GM21576 (cell line): ENCODE measurements around the gene ADGRG4.

Experiments
- ATAC-seq: cut with Tn5 transposase; IDR thresholded peaks from one replicate; pipeline ENCODE4 v1.9.1; 2021; ENCODE audit warnings: mild to moderate bottlenecking, moderate library complexity; ENCODE audit not compliant: unreplicated experiment

ADGRG4 gene

DNA sequence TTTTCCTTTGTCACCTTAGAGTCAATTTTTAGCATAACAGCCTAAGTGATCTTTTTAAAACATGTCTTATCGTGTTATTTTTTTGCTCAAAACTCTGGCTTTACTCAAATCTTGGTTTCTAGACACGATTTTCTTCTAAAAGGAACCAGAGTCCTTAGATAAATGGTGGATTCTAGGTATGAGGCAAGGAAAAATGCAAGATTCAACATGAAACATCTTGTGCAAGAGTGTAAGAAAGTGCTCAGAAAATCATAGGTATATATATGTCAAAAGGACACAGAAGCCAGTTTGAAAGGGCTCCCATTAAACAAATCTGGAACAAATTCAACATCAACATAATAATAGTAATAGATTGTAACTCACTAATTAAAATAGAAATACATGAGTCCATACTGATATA is 8.1 kb upstream of the ADGRG4 start:
- ATAC-seq = no peak

DNA sequence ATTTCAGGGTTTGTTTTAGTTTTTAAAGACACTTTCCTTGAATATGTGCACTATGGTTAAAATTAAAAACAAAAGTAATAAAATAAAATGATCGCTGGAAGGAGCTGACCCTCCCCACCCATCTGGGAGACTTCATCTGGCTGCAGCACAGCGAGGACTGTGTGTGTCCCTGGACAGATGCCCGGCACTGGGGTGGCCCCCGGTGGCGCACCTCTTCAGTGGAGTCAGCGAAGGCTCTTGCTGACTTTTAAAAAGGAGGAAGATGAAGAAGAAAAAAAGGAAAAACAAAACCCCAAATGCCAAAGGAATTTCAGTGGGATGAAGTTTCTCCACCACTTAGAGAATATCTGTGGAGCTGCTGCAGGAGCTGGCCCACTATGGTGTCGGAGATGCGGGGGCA is 5.4 kb upstream of the ADGRG4 start:
- ATAC-seq = no peak

DNA sequence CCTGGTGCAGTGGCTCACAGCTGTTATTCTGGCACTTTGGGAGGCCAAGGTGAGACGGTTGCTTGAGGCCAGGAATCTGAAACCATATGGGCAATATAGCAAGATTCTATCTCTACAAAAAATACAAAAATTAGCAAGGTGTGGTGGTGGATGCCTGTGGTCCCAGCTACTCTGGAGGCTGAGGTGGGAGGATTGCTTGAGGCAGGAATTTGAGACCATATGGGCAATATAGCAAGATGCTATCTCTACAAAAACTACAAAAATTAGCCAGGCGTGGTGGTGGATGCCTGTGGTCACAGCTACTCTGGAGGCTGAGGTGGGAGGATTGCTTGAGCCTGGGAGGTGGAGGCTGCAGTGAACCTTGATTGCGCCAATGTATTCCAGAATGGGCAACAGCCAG is 2.3 kb downstream of the ADGRG4 start:
- no peak for ATAC-seq

DNA sequence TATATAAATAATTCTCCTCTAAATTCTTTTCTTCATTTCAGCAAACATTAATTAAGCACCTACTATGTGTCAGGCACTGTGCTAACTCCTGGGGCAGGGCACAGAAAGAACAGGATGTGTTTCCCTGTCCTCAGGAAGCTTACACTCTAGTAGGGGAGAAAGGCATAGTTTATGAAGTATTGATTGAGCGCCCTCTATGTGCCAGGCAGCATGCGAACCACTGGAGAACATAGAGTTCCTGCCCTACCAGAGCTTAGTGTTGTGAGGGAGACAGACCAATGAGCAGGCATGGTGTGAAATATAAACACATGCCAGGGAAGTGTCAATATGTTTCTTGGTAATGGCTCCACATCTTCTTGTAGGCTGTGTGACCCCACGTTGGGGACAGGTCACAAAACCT is 3.7 kb downstream of the ADGRG4 start:
- no peak for ATAC-seq

DNA sequence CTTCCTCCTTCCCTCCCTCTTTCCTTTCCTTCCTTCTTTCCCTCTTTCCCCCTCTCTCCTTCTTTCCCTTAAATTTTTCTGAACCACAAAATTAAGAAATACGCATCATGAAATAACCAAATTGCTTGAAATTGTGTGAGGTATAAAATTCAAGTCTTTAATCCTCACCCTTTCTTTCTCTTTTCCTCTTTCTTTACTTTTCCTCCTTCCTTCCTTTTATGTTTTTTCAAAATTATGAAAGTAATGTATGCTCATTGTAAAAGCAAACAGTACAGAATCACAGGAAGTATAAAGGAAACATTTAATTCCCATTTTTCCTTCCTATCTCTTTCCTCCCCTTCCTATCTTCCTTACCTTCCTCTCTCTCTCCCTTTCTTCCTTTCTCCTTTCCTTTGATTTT is 5.4 kb downstream of the ADGRG4 start:
- no peak for ATAC-seq

DNA sequence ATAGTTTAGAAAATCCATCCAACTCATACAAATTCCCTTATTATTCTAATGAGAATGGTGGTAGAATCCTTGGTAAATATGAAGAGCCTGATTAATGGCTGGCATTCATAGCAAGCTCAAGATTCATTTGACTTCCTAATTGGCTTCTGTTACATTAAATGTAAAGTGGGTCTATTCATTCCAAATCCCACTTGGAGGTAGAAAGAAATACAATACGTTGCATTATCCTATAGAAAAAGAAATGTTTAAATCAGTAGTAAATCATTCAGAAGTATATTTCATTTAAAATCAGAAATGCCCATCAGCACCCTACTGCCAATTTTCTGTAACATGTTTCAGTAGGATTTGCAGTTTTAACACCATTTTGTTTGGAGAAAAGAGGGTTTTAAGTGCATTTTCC is 6.7 kb downstream of the ADGRG4 start:
- ATAC-seq = no peak

DNA sequence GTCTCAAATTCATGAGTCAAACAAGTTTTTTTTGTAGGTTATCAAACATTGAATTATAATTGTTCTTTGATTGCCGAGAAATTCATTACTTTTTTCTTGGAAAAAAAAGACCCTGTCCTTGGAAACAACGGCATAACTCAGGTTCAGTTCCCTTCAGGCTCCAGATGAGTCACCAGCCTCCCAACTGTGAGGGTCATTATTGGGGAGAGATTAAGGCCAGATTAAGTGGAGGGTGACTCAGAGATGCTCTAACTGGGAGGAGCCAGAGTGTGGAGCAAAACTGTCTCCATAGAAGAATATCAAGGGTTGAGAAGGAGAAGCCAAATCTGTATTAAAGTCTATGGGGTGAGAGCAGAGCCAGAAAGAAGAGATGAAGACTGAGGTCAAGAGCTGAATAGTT is 9.6 kb downstream of the ADGRG4 start:
- no peak for ATAC-seq

DNA sequence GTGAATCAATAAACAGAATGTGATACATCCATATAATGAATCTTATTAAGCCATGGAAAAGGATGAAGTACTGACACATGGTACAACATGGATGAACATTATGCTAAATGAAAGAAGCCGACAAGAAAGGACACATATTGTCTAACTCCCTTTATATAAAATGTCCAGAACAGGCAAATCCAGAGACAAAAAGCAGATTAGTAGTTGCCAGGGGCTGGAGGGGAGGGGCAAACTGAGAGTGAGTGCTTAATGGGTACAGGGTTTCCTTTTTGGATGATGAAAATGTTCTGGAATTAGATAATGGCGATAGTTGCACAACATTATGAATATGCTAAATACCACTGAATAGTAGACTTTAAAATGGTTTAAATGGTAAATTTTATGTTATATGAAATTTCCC is 17.4 kb downstream of the ADGRG4 start:
- ATAC-seq = no peak

DNA sequence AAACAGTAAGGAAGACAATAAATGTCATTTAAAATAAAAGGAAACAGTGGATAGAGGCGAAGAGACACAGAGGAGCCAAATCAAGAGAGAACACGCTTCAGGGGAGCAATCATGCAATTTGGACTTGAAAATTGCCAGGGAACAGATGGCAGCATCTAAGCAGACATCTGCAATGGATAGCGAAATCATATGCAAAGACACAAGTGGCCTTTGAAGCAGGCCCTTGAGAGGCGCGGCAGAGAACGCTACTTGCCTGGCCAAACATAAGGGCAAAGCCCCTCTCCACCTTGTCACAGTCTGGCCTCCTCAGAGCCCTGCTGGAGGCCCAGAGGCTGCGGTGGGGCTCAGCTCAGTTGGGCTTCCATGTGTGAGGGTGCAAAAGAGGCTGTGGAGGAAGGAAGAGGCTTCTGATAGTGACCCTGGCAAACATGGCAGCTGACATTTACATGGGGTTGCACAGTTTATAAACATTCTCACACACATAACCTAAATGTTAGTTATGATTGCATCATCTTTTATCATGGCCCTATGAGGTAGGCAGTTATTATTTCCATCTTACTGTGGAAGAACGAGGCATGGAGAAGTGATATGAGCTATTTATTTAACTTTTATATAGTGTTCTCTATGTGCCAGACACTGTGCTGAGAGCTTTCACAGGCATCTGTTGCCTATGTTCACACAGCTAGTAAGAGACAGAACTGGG is 18.3 kb downstream of the ADGRG4 start:
- no peak for ATAC-seq

DNA sequence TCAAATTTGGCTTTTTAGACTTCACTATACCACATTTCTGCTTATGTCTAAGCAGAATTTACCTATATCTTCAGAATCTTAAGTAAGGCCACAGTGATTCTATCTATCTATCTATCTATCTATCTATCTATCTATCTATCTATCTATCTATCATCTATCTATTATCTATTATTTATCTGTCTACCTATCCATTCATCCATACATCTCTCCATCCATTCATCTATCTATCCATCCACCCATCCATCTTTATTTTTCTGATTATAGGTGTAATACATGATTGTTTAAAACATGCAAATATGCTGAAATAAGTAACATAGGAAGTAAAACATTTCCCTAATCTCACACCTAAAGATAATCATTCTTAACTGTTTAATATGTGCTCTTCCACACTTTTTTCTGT is 18.8 kb downstream of the ADGRG4 start:
- no peak for ATAC-seq

DNA sequence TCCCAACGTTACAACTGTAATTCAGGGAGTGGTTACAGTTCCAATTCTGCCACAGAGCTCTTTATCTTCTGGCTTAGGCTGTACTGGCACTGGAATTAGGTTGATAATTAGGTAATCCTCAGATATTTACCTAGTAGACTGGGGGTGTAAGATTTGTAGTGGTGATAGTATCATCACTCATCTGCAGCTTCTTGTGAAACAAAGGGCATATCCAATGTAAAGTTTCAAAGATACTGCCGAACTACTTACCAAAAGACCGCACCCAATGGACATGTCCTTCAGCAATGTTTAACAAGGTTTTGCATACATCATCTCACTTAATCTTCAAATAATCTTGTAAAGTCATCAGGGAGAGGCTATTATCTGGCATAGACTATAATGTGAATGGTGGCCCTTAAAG is 20.8 kb downstream of the ADGRG4 start:
- ATAC-seq = no peak

DNA sequence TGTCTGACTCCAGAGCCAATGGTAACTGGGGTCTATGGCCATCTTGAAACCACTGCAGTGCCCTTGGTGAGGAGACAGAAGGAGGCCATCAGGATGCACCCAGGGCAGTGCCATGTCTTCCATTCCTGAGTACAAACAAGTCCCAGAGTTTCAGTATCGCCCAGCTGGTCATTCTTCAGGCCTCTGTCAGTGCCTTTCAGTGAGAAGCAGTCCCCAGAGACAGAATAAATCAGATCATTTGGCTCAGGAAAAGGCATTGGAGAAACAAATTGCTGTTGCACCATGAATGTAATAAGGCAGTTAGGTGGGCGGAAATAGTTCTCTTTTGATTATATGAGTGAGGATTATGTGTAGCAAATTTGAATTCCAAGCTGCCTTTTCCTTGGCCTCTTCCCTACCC is 21.3 kb downstream of the ADGRG4 start:
- no peak for ATAC-seq

DNA sequence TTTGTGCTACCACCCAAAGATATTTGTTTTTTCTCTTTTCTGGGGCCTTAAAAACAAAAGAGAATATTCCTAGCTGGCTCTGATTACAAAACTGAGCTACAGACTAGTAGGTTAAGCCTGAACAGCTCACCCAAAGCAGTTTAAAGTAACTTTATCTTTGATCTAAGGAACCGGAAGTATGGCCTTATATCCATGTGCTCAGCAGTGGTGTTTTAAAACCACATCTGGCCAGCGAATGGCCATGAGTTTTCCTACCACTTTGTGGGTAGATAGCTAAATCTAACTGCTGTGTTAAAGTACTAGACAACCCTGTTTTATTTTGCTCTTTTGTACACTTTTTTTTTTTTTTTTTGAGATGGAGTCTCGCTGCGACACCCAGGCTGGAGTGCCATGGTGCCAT is 24.6 kb downstream of the ADGRG4 start:
- ATAC-seq = no peak

DNA sequence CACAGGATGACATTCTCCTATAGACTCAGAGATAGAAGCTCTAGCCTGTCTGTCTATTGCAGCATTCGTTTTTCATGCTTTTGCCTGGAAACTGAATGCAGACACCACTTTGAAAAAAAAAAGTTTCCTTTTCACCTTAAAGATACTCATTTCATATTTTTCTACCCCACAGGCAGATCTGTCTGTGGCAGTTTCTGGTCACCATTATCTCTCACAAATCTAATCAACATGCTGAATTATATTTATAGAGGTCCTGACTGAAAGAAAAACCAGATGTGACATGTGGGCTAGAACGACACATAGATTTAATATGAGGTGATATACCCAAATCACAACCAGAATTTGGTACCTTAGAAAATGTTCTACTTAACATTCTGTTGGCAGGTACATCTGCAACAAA is 28.2 kb downstream of the ADGRG4 start:
- ATAC-seq = no peak

DNA sequence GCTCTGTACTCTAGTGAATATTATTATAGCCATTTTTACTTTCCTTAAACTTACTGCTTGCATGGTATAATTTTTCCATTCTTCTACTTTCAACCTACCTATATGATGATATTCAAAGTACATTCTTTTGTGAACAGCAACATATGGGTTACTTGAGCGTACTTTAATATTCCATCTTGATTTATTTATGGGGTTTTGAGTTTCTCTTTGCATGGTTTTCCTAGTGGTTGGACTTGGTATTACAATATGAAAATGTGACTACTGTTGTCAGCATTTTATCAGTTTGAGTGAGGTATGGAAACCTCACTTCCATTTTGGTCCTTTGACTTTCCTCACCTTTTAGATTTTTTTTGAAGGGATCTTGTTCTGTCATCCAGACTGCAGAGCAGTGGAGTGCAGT is 35.9 kb downstream of the ADGRG4 start:
- no peak for ATAC-seq

DNA sequence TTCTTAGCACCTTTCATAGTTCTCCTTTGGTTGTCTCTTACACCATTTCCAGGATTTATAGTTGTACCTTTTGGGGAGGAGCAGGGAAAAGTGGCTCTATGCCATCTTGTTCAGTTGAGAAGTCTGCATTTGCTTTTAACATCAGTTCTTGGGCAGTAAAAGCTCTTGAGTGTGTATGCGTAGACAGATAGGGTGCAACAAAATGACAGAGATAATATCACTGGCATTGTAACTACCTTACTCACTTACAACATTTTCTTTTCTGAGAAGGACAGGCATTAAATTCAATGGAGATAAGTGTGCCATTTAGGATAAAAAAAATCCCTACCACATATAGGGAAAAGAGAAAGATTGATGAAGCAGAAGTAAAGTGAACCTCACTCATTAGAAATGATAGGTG is 38.9 kb downstream of the ADGRG4 start:
- no peak for ATAC-seq

DNA sequence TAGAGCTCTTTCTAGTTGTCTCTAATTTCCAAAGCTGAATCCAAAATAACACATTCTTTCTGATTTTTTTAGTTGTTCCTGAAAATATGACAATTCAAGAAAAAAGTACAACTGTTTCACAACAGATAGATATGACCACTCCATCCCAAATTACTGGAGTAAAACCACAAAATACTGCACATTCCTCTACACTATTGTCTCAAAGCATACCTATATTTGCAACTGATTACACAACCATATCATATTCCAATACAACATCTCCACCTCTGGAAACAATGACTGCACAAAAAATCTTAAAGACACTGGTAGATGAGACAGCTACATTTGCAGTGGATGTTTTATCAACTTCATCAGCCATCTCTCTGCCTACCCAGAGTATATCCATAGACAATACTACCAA is 43.6 kb downstream of the ADGRG4 start:
- ATAC-seq = no peak

DNA sequence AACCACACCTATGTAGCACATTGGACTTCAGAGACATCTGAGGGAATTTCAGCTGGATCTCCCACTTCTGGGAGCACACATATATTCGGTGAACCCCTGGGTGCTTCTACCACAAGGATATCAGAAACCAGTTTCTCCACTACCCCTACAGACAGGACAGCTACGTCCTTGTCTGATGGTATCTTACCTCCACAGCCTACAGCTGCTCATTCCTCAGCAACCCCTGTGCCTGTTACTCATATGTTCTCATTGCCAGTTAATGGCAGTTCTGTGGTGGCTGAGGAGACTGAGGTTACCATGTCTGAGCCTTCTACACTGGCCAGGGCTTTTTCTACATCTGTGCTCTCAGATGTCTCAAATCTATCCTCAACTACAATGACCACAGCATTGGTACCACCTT is 45.7 kb downstream of the ADGRG4 start:
- no peak for ATAC-seq

DNA sequence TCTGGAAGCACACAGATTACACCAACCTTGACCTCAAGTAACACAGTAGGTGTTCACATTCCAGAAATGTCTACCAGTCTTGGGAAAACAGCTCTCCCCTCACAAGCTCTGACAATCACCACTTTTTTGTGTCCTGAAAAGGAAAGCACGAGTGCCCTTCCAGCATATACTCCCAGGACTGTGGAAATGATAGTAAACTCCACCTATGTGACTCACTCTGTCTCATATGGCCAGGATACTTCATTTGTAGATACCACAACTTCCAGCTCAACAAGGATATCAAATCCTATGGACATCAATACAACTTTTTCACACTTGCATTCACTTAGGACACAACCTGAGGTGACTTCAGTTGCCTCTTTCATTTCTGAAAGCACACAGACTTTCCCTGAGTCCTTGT is 46.9 kb downstream of the ADGRG4 start:
- no peak for ATAC-seq

DNA sequence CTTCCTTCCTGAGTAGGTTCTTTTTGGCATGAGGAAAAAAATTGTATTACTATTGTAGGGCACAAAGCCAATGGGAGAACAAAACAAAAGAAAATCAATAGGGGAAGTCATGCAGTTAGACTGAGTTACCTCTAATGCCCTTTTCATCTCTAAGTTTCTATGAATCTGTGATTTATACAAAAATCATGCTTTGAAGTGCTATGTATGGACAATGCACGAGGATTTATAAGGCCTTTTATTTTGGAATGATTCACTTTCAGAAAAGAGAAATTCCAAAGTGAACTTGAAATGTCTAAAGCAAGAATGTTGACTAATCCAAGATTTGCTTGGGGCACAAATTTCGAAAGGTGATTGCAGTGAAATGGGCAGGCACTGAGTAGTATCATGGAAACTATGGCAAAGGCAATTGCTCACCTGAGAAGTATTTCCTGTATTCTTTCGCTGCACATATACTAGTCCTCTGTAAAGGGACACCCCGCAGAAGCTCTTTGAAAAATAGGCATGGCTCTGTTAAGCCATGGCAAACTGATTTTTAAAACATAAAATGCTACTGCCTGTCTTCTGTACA is 52.8 kb downstream of the ADGRG4 start:
- no peak for ATAC-seq

DNA sequence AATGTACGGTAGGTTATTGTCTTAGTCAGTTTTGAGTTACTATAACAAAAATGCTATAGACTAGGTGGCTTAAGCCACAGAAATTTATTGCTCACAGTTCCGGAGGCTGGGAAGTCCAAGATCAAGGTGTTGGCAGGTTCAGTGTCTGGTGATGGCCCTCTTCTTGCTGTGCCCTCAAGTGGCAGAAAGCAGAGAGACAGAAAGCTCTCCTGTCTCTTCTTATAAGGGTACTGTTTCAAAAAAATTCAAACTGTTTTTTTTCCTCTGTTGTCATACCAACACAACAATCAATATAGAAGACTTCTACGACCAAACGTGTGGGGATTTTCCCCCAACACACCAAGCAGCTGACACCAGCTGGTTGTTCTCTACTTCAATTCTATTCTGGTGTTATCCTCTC is 53.4 kb downstream of the ADGRG4 start:
- ATAC-seq = no peak

DNA sequence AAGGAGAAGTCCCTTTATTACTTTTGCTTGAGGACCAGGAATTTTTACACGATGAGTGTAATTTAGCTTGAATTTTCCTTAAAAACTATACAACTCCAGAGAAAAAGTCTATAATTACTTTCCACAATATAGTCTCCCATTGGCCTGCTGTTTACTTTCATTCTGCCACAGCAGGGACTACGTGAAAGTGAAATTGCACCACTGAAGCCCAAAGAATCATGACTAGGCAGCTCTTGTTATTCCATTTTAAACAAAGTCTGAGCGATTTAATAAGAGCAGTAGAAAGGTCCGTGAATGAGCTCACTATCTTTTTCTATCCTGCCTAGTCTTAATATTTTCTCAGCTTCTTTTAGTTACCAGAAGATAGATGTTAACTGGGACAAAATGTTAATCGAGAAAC is 68.6 kb downstream of the ADGRG4 start:
- no peak for ATAC-seq

DNA sequence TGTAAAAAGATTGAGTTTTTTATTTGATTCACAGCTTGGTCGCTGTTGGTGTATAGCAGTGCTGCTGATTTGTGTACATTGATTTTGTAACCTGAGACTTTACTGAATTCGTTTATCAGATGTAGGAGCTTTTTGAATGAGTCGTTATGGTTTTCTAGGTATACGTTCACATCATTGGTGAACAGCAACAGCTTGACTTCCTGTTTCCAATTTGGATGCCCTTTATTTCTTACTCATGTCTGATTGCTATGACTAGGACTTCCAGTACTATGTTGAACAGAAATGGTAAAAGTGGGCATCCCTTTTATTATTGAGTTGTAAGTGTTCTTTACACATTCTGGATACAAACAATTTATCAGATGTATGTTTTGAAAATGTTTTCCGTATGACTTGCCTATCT is 76.0 kb downstream of the ADGRG4 start:
- no peak for ATAC-seq
